H1 (cell line): ENCODE data around the gene GRXCR2. TPM values are rescaled to one million over a fixed set of nuclear protein-coding genes. Genes with fewer than 3 reads are reported as not detected.

Experiments
- CTCF ChIA-PET: fragments of 300-600 bp; sonication (Branson Sonifier 250); formaldehyde crosslinking; loops from one replicate; lab custom pipeline; 2021; ENCODE audit not compliant: partially characterized antibody; lab: Charles Lee
- POLR2A ChIA-PET: fragments of 300-600 bp; sonication (Branson Sonifier 250); formaldehyde crosslinking; loops from one replicate; lab custom pipeline; 2021; ENCODE audit warnings: inconsistent platforms; ENCODE audit not compliant: partially characterized antibody; lab: Charles Lee
- DNase-seq, 2 experiments: peaks; one replicate each; pipeline versions ENCODE4 v3.0.0 to v3.0.0-alpha.2; 2010 to 2022; ENCODE audit warnings: low spot score in 2 of 2, low read depth in 1 of 2, mixed read lengths in 1 of 2
- FAIRE-seq: peaks from 2 replicates; lab custom pipeline; 2011; peaks lifted over from hg19 to GRCh38; lab: Jason Lieb, UNC
- H2AFZ ChIP-seq: 2 replicates; pipeline ENCODE4 v1.8.1; 2012; ENCODE audit warnings: low read length, inconsistent platforms
- H2AK5ac ChIP-seq: 2 replicates; pipeline ENCODE4 v1.6.1; 2013; ENCODE audit warnings: low read depth, low read length
- H2BK120ac ChIP-seq: replicated peaks from 2 replicates; pipeline ENCODE3; 2013; ENCODE audit warnings: low read depth, low read length, inconsistent platforms
- H2BK12ac ChIP-seq: 2 replicates; pipeline ENCODE4 v1.6.1; 2013; ENCODE audit warnings: low read depth, low read length
- H2BK15ac ChIP-seq: 2 replicates; pipeline ENCODE4 v1.6.1; 2013; ENCODE audit warnings: low read length
- H2BK20ac ChIP-seq: 2 replicates; pipeline ENCODE4 v1.6.1; 2013; ENCODE audit warnings: low read length
- H2BK5ac ChIP-seq: 2 replicates; pipeline ENCODE4 v1.6.1; 2013; ENCODE audit warnings: low read depth, low read length
- H3K14ac ChIP-seq: 2 replicates; pipeline ENCODE4 v1.6.1; 2013; ENCODE audit warnings: inconsistent platforms; ENCODE audit not compliant: insufficient read length
- H3K18ac ChIP-seq: 2 replicates; pipeline ENCODE4 v1.6.1; 2013; ENCODE audit warnings: low read length; ENCODE audit errors: extremely low read depth
- H3K23ac ChIP-seq: 2 replicates; pipeline ENCODE4 v1.6.1; 2013; ENCODE audit warnings: inconsistent platforms; ENCODE audit not compliant: insufficient read length
- H3K23me2 ChIP-seq: 2 replicates; pipeline ENCODE4 v1.6.1; 2013; ENCODE audit warnings: low read depth, low read length
- H3K27ac ChIP-seq: 2 replicates; pipeline ENCODE4 v1.6.1; 2011; ENCODE audit warnings: low read depth, low read length, inconsistent platforms
- H3K27me3 ChIP-seq, 4 experiments: replicated peaks in 1 of 4; 1 replicate in 1 of 4; 2 replicates in 3 of 4; pipeline versions ENCODE4 v1.6.1 to v1.8.1; 2011 to 2013; ENCODE audit warnings: low read length in 3 of 4, mild to moderate bottlenecking in 3 of 4, inconsistent platforms in 2 of 4, mixed read lengths in 2 of 4, moderate library complexity in 1 of 4; ENCODE audit not compliant: control insufficient read depth in 3 of 4, insufficient read depth in 3 of 4; ENCODE audit errors: extremely low read depth in 1 of 4
- H3K36me3 ChIP-seq, 4 experiments: 2 replicates each; pipeline versions ENCODE4 v1.6.1 to v1.8.1; 2011 to 2013; ENCODE audit warnings: mild to moderate bottlenecking in 4 of 4, low read length in 3 of 4, moderate library complexity in 2 of 4, control low read depth in 1 of 4, inconsistent platforms in 1 of 4; ENCODE audit not compliant: insufficient read depth in 4 of 4, control insufficient read depth in 2 of 4
- H3K4ac ChIP-seq: replicated peaks from 2 replicates; pipeline ENCODE3; 2013; ENCODE audit warnings: low read length, low read depth, mixed read lengths, inconsistent platforms; ENCODE audit not compliant: insufficient read length
- H3K4me1 ChIP-seq, 4 experiments: replicated peaks in 1 of 4; 1 replicate in 1 of 4; 2 replicates in 3 of 4; pipeline versions ENCODE4 v1.6.1 to v1.8.1; 2011 to 2013; ENCODE audit warnings: low read length in 3 of 4, inconsistent platforms in 2 of 4, mixed read lengths in 1 of 4; ENCODE audit not compliant: insufficient read depth in 4 of 4, control insufficient read depth in 3 of 4
- H3K4me2 ChIP-seq, 2 experiments: 2 replicates each; pipeline versions ENCODE4 v1.6.1 to v1.8.1; 2011 to 2013; ENCODE audit warnings: low read depth in 2 of 2, low read length in 2 of 2, control low read depth in 1 of 2, inconsistent platforms in 1 of 2, mild to moderate bottlenecking in 1 of 2; ENCODE audit not compliant: insufficient read depth in 1 of 2
- H3K4me3 ChIP-seq, 4 experiments: fragments of 200-600, 300-600 bp in 1 of 4; sonication (generic), shearing (Covaris generic), sonication (Bioruptor Twin) in 1 of 4; 2 replicates each; pipeline versions ENCODE4 v1.5.1 to v1.8.1; 2011 to 2016; ENCODE audit warnings: low read length in 4 of 4, low read depth in 3 of 4, control low read depth in 2 of 4, inconsistent platforms in 2 of 4, mild to moderate bottlenecking in 2 of 4, mixed read lengths in 1 of 4, moderate library complexity in 1 of 4; ENCODE audit not compliant: insufficient read depth in 2 of 4; ENCODE audit errors: extremely low read depth in 1 of 4
- H3K56ac ChIP-seq: replicated peaks from 2 replicates; pipeline ENCODE3; 2013; ENCODE audit warnings: low read depth, mild to moderate bottlenecking, mixed read lengths, low read length, inconsistent platforms; ENCODE audit not compliant: insufficient read length
- H3K79me1 ChIP-seq: 2 replicates; pipeline ENCODE4 v1.6.1; 2013; ENCODE audit warnings: low read depth, low read length, control low read depth
- H3K79me2 ChIP-seq, 2 experiments: 2 replicates each; pipeline versions ENCODE4 v1.6.1 to v1.8.1; 2012 to 2013; ENCODE audit warnings: low read length in 2 of 2, mild to moderate bottlenecking in 2 of 2, inconsistent platforms in 1 of 2; ENCODE audit not compliant: insufficient read depth in 2 of 2, control insufficient read depth in 1 of 2
- H3K9ac ChIP-seq, 4 experiments: replicated peaks in 1 of 4; 1 replicate in 1 of 4; 2 replicates in 3 of 4; pipeline versions ENCODE4 v1.6.1 to v1.8.1; 2011 to 2013; ENCODE audit warnings: low read depth in 3 of 4, low read length in 3 of 4, control low read depth in 2 of 4, mild to moderate bottlenecking in 2 of 4, moderate library complexity in 2 of 4, inconsistent platforms in 1 of 4; ENCODE audit errors: extremely low read depth in 1 of 4
- H3K9me3 ChIP-seq, 2 experiments: 2 replicates each; pipeline versions ENCODE4 v1.6.1 to v1.8.1; 2012 to 2013; ENCODE audit warnings: mild to moderate bottlenecking in 2 of 2, moderate library complexity in 2 of 2, control low read depth in 1 of 2, inconsistent platforms in 1 of 2, low read depth in 1 of 2, low read length in 1 of 2, mixed read lengths in 1 of 2; ENCODE audit not compliant: insufficient read depth in 2 of 2
- H4K20me1 ChIP-seq, 2 experiments: replicated peaks in 1 of 2; 2 replicates each; pipeline versions ENCODE3 to v1.8.1; 2011 to 2013; ENCODE audit warnings: inconsistent platforms in 2 of 2, low read length in 2 of 2, mild to moderate bottlenecking in 1 of 2; ENCODE audit not compliant: insufficient read depth in 2 of 2, control insufficient read depth in 1 of 2
- H4K5ac ChIP-seq: 2 replicates; pipeline ENCODE4 v1.6.1; 2013; ENCODE audit warnings: low read length, low read depth, mixed read lengths, inconsistent platforms; ENCODE audit not compliant: insufficient read length
- H4K8ac ChIP-seq: 2 replicates; pipeline ENCODE4 v1.8.0; 2013; ENCODE audit warnings: mild to moderate bottlenecking, moderate library complexity, low read length, inconsistent platforms; ENCODE audit not compliant: insufficient read depth; ENCODE audit errors: extremely low read depth
- H4K91ac ChIP-seq: replicated peaks from 2 replicates; pipeline ENCODE3; 2013; ENCODE audit warnings: low read length, mixed read lengths, inconsistent platforms; ENCODE audit not compliant: insufficient read length
- BACH1 ChIP-seq: IDR thresholded peaks from 2 replicates; pipeline ENCODE4 v1.6.1; 2012; ENCODE audit warnings: low read length, improper control_type of control experiment
- CEBPB ChIP-seq: IDR thresholded peaks from 2 replicates; pipeline ENCODE4 v1.6.1; 2012; ENCODE audit warnings: low read depth, low read length
- EZH2 ChIP-seq: fragments of 200-600 bp; sonication (generic); IDR thresholded peaks from 2 replicates; pipeline ENCODE4 v1.7.1; 2012; ENCODE audit warnings: low read depth, mild to moderate bottlenecking, moderate library complexity, low read length, inconsistent platforms; ENCODE audit not compliant: severe bottlenecking
- KDM5A ChIP-seq: fragments of 200-600 bp; IDR thresholded peaks from 2 replicates; pipeline ENCODE4 v1.7.1; 2012; ENCODE audit warnings: mild to moderate bottlenecking, low read length, inconsistent platforms, mixed read lengths
- NANOG ChIP-seq: IDR thresholded peaks from 2 replicates; pipeline ENCODE4 v1.6.1; 2011; ENCODE audit warnings: low read length, low read depth, mild to moderate bottlenecking, inconsistent platforms; ENCODE audit not compliant: insufficient read depth, poor library complexity, severe bottlenecking
- RAD21 ChIP-seq, 2 experiments: IDR thresholded peaks in 1 of 2; conservative IDR thresholded peaks in 1 of 2; 2 replicates each; pipeline ENCODE4 v1.6.1; 2011; ENCODE audit warnings: low read depth in 2 of 2, low read length in 2 of 2, improper control_type of control experiment in 1 of 2, inconsistent platforms in 1 of 2, mild to moderate bottlenecking in 1 of 2, moderate library complexity in 1 of 2
- RFX5 ChIP-seq: IDR thresholded peaks from 2 replicates; pipeline ENCODE4 v1.6.1; 2011; ENCODE audit warnings: low read depth, low read length, improper control_type of control experiment, borderline replicate concordance
- RNF2 ChIP-seq: fragments of 200-900, 300-1000 bp; sonication (generic); IDR thresholded peaks from 2 replicates; pipeline ENCODE4 v1.7.1; 2016; ENCODE audit warnings: borderline replicate concordance, low read depth, mild to moderate bottlenecking, antibody characterized with exemption, low read length; ENCODE audit not compliant: poor library complexity, severe bottlenecking; ENCODE audit errors: missing control alignments
- SAP30 ChIP-seq: fragments of 300-600 bp; sonication (generic); IDR thresholded peaks from 2 replicates; pipeline ENCODE4 v1.7.1; 2012; ENCODE audit warnings: low read length, moderate library complexity, mild to moderate bottlenecking, inconsistent platforms; ENCODE audit not compliant: insufficient read depth, insufficient replicate concordance
- SP1 ChIP-seq: IDR thresholded peaks from 2 replicates; pipeline ENCODE4 v1.6.1; 2011; ENCODE audit warnings: low read depth, low read length
- SRF ChIP-seq: IDR thresholded peaks from 2 replicates; pipeline ENCODE4 v1.6.1; 2011; ENCODE audit warnings: mild to moderate bottlenecking, low read depth, low read length, moderate library complexity
- SUZ12 ChIP-seq: fragments of 200-600 bp; sonication (generic); IDR thresholded peaks from 2 replicates; pipeline ENCODE4 v1.6.1; 2012; ENCODE audit warnings: mild to moderate bottlenecking, inconsistent platforms, low read length, moderate library complexity, mixed read lengths
- WGBS, 2 experiments: shearing (Covaris generic) in 1 of 2; methylation state at CpG; one replicate each; pipeline versions ENCODE4 v1.1.6 to v1.1.7; 2013 to 2015; ENCODE audit warnings: low lambda C conversion rate in 2 of 2, mixed read lengths in 2 of 2, inconsistent platforms in 1 of 2, low coverage in 1 of 2, missing lambda C conversion rate in 1 of 2; ENCODE audit not compliant: insufficient replicate concordance in 2 of 2, insufficient coverage in 1 of 2, insufficient read length in 1 of 2; ENCODE audit errors: extremely low coverage in 1 of 2, missing lambda C conversion rate in 1 of 2; 5-methylcytosine and 5-hydroxymethylcytosine counted together
- polyA plus RNA-seq, 7 experiments: library from polyadenylated mRNA; depleted of rRNA in 3 of 7; stranded (reverse) in 5 of 7; unstranded in 2 of 7; fragments of >200 nt in 5 of 7; fragments of 200-250 nt in 2 of 7; gene quantifications; 1 replicate in 5 of 7; 2 replicates in 1 of 7; 4 replicates in 1 of 7; pipeline versions ENCODE4 v1.2.1 to v1.2.3, GENCODE V29; 2011 to 2013; ENCODE audit warnings: missing spikeins in 2 of 7, mixed read lengths in 2 of 7
- total RNA-seq: library from RNA; stranded (reverse); fragmentation: NEBNext Ultra II Directional; extraction: Animal tissue kit (Norgen Biotek cat#: 25700); gene quantifications from 2 replicates; pipeline ENCODE4 v1.2.1, GENCODE V29; 2021

GRXCR2 gene
- total and polyA plus RNA-seq, 2 of the 8 experiments (the other 6 are each of a cell fraction or from before 2014, with no cell fraction given), result not detected

GRCh38 chr5:145840458-145841132 lies 32.2 kb downstream of the GRXCR2 start:
- H3K79me1 ChIP-seq, result no peaks in the 10 kb centered on the region
- no peak overlapping the region for H4K91ac ChIP-seq
- peaks cover 3% of the 10 kb centered on the region; the same call in 1 of the 2 replicates for H3K23me2 ChIP-seq
- no peak overlapping the region for H3K9ac ChIP-seq
- ChIA-PET POLR2A (no interaction called here), CTCF (interaction anchor here (0.6 to 2.8 kb wide), 4 partner anchors 12 to 112 kb away, joined by 3 to 14 read pairs (median 3); no protein-coding TSS in a partner anchor)
- H3K4me1 ChIP-seq, result peaks cover 1 to 5% (median 3%) of the 10 kb centered on the region in 4 experiments; a peak in 4 of 7 replicates
- no peak overlapping the region for H3K4ac ChIP-seq
- no peak overlapping the region for H3K4me2 ChIP-seq
- no peak overlapping the region for H2BK12ac ChIP-seq
- H2AFZ ChIP-seq, result no peak overlapping the region
- H4K20me1 ChIP-seq, result no peaks in the 10 kb centered on the region
- H3K4me3 ChIP-seq, result no peak overlapping the region
- peaks cover 0 to 7% (median 6%) of the 10 kb centered on the region in 4 experiments; a peak in 4 of 7 replicates for H3K27me3 ChIP-seq
- no peak overlapping the region for H2BK120ac ChIP-seq
- H4K5ac ChIP-seq, result no peak overlapping the region
- H4K8ac ChIP-seq, result no peak overlapping the region
- H2AK5ac ChIP-seq, result no peak overlapping the region
- no peak overlapping the region for H3K14ac ChIP-seq
- 87% methylated on average over 3 of the region's 3 CpGs; no CpG with 5 or more reads in 1 of the 2 experiments for WGBS, 2 experiments
- DNase-seq (no peak), FAIRE-seq (no peak)
- no peak overlapping the region for H2BK5ac ChIP-seq
- no peaks in the 10 kb centered on the region for H3K36me3 ChIP-seq
- H3K79me2 ChIP-seq, result no peaks in the 10 kb centered on the region
- H3K9me3 ChIP-seq, result no peaks in the 10 kb centered on the region
- H2BK20ac ChIP-seq, result no peak overlapping the region
- no peak overlapping the region for H2BK15ac ChIP-seq
- no peak overlapping the region for H3K23ac ChIP-seq
- H3K27ac ChIP-seq, result no peak overlapping the region
- no peak overlapping the region for H3K56ac ChIP-seq
- no peak overlapping the region for H3K18ac ChIP-seq
- TF ChIP-seq NANOG, result no peak
- no peak for TF ChIP-seq KDM5A
- no peak for TF ChIP-seq CEBPB
- TF ChIP-seq EZH2, result no peak
- no peak for TF ChIP-seq RFX5
- TF ChIP-seq SRF, result no peak
- no peak for TF ChIP-seq RNF2
- TF ChIP-seq RAD21 (IDR thresholded peaks at IDR 0.05 in 1 of 2, conservative IDR thresholded peaks at IDR 0.05 in 1 of 2; ENCODE audit: low read depth in 2 of 2, low read length in 2 of 2), result no peak
- no peak for TF ChIP-seq SUZ12
- no peak for TF ChIP-seq BACH1
- TF ChIP-seq SP1, result no peak
- no peak for TF ChIP-seq SAP30
